GM12878 (cell line): ENCODE results near the gene ARHGEF10L. TPM values are rescaled to one million over a fixed set of nuclear protein-coding genes. Genes with fewer than 3 reads are reported as not detected.

Experiments
- ATAC-seq: fragments of 200-7000 bp; cut with Tn5 transposase; 3 replicates; pipeline ENCODE4 v1.9.1; 2020; ENCODE audit warnings: mild to moderate bottlenecking, moderate library complexity
- BruUV-seq: library from RNA; stranded (reverse); fragments of 400-500 nt; replicated peaks from 2 replicates; lab custom pipeline; 2021; lab: Mats Ljungman, UMichigan
- CTCF ChIA-PET: fragments of 300-600 bp; sonication (Branson Sonifier 250); formaldehyde crosslinking; extraction: SDS; loops from one replicate; lab custom pipeline; 2021; ENCODE audit warnings: inconsistent platforms; lab: Yijun Ruan, JAX
- POLR2A ChIA-PET: fragments of 350-600 bp; formaldehyde crosslinking; extraction: SDS; loops from one replicate; lab custom pipeline; 2021; ENCODE audit warnings: inconsistent platforms; lab: Charles Lee
- RAD21 ChIA-PET: fragments of 300-600 bp; sonication (Branson Sonifier 250); formaldehyde crosslinking; loops from one replicate; lab custom pipeline; 2023; ENCODE audit warnings: antibody characterized with exemption; ENCODE audit not compliant: unreplicated experiment; lab: Charles Lee
- SMC1A ChIA-PET: fragments of 300-600 bp; sonication (Branson Sonifier 250); formaldehyde crosslinking; loops from one replicate; lab custom pipeline; 2023; ENCODE audit not compliant: unreplicated experiment, uncharacterized antibody; lab: Charles Lee
- DNase-seq: peaks from one replicate; pipeline ENCODE4 v3.0.0-alpha.2; 2011; ENCODE audit warnings: low read depth, low spot score
- FAIRE-seq: peaks from 3 replicates; lab custom pipeline; 2011; peaks lifted over from hg19 to GRCh38; lab: Jason Lieb, UNC
- H2AFZ ChIP-seq: 2 replicates; pipeline ENCODE4 v1.6.0; 2011; ENCODE audit warnings: low read depth, low read length, control low read depth; ENCODE audit not compliant: control insufficient read depth
- H3K27ac ChIP-seq: 2 replicates; pipeline ENCODE4 v1.5.1; 2011; ENCODE audit warnings: control low read depth; ENCODE audit not compliant: control insufficient read depth, insufficient read depth
- H3K27me3 ChIP-seq, 2 experiments: replicated peaks in 1 of 2; 2 replicates each; pipeline versions ENCODE4 v1.6.0 to v1.6.1; 2011; ENCODE audit warnings: low read length in 1 of 2; ENCODE audit not compliant: control insufficient read depth in 2 of 2, insufficient read depth in 2 of 2
- H3K36me3 ChIP-seq, 2 experiments: 2 replicates each; pipeline ENCODE4 v1.5.1; 2011; ENCODE audit warnings: low read length in 1 of 2; ENCODE audit not compliant: control insufficient read depth in 2 of 2, insufficient read depth in 2 of 2
- H3K4me1 ChIP-seq: 2 replicates; pipeline ENCODE4 v1.6.1; 2011; ENCODE audit warnings: mild to moderate bottlenecking, low read length, moderate library complexity, mixed read lengths; ENCODE audit not compliant: control insufficient read depth, insufficient read depth
- H3K4me2 ChIP-seq: 2 replicates; pipeline ENCODE4 v1.6.0; 2011; ENCODE audit warnings: control low read depth; ENCODE audit not compliant: control insufficient read depth, insufficient read depth
- H3K4me3 ChIP-seq: fragments of 200-600 bp; sonication (generic); 2 replicates; pipeline ENCODE4 v1.5.1; 2016
- H3K79me2 ChIP-seq: 2 replicates; pipeline ENCODE4 v1.6.0; 2011; ENCODE audit warnings: low read length; ENCODE audit not compliant: control insufficient read depth, insufficient read depth
- H3K9ac ChIP-seq: 2 replicates; pipeline ENCODE4 v1.8.0; 2011; ENCODE audit warnings: low read length, control low read depth, mixed read lengths; ENCODE audit not compliant: control insufficient read depth, insufficient read depth
- H3K9me3 ChIP-seq: replicated peaks from 3 replicates; pipeline ENCODE4 v1.5.1; 2011; ENCODE audit warnings: mild to moderate bottlenecking, low read length; ENCODE audit not compliant: control insufficient read depth, insufficient read depth
- H4K20me1 ChIP-seq: 2 replicates; pipeline ENCODE4 v1.6.0; 2011; ENCODE audit not compliant: control insufficient read depth, insufficient read depth
- ATF2 ChIP-seq: IDR thresholded peaks from 2 replicates; pipeline ENCODE4 v1.6.1; 2012; ENCODE audit warnings: low read length, inconsistent platforms
- ATF3 ChIP-seq: IDR thresholded peaks from 2 replicates; pipeline ENCODE4 v1.6.1; 2011; ENCODE audit warnings: low read depth, mild to moderate bottlenecking, low read length, moderate library complexity, borderline replicate concordance; ENCODE audit errors: extremely low read depth
- DPF2 ChIP-seq: fragments of 450-650 bp; IDR thresholded peaks from 2 replicates; pipeline ENCODE4 v1.6.1; 2017; ENCODE audit warnings: mild to moderate bottlenecking
- ELK1 ChIP-seq: IDR thresholded peaks from 2 replicates; pipeline ENCODE4 v1.6.1; 2012; ENCODE audit warnings: low read depth, low read length, improper control_type of control experiment
- ESRRA ChIP-seq: IDR thresholded peaks from 2 replicates; pipeline ENCODE4 v1.6.1; 2012; ENCODE audit warnings: mild to moderate bottlenecking, low read length, improper control_type of control experiment
- MEF2A ChIP-seq: IDR thresholded peaks from 2 replicates; pipeline ENCODE4 v1.6.1; 2011; ENCODE audit warnings: low read depth, mild to moderate bottlenecking, low read length, moderate library complexity; ENCODE audit not compliant: insufficient read depth
- MTA2 ChIP-seq: fragments of 450-650 bp; IDR thresholded peaks from 2 replicates; pipeline ENCODE4 v1.6.1; 2016; ENCODE audit warnings: low read depth, mild to moderate bottlenecking, moderate library complexity
- MYC ChIP-seq: IDR thresholded peaks from 2 replicates; pipeline ENCODE4 v1.6.1; 2011; ENCODE audit warnings: mild to moderate bottlenecking, low read length, moderate library complexity, inconsistent platforms; ENCODE audit not compliant: insufficient read depth, insufficient replicate concordance, insufficient read length, severe bottlenecking
- NFYA ChIP-seq: IDR thresholded peaks from 2 replicates; pipeline ENCODE4 v1.6.1; 2011; ENCODE audit warnings: low read depth, mild to moderate bottlenecking, low read length, improper control_type of control experiment, borderline replicate concordance
- RAD21 ChIP-seq: IDR thresholded peaks from 2 replicates; pipeline ENCODE4 v1.6.1; 2011; ENCODE audit warnings: mild to moderate bottlenecking, low read depth, low read length, moderate library complexity; ENCODE audit not compliant: insufficient read depth
- SMAD1 ChIP-seq: fragments of 450-650 bp; IDR thresholded peaks from 2 replicates; pipeline ENCODE4 v1.6.1; 2018; ENCODE audit warnings: mild to moderate bottlenecking, low read depth; ENCODE audit not compliant: partially characterized antibody
- TCF3 ChIP-seq: IDR thresholded peaks from 2 replicates; pipeline ENCODE4 v1.6.1; 2012; ENCODE audit warnings: low read depth, mild to moderate bottlenecking, low read length, borderline replicate concordance; ENCODE audit not compliant: insufficient read depth
- USF1 ChIP-seq: IDR thresholded peaks from 2 replicates; pipeline ENCODE4 v1.6.1; 2011; ENCODE audit warnings: borderline replicate concordance, low read depth, mild to moderate bottlenecking, moderate library complexity, mixed read lengths, low read length; ENCODE audit not compliant: insufficient read depth; ENCODE audit errors: extremely low read length
- ZBED1 ChIP-seq: IDR thresholded peaks from 2 replicates; pipeline ENCODE4 v1.6.1; 2016; ENCODE audit warnings: borderline replicate concordance
- WGBS: methylation state at CpG from one replicate; pipeline ENCODE4 v1.1.6; 2016; ENCODE audit warnings: low lambda C conversion rate; ENCODE audit not compliant: insufficient replicate concordance, insufficient coverage; ENCODE audit errors: missing lambda C conversion rate; 5-methylcytosine and 5-hydroxymethylcytosine counted together
- in situ Hi-C: fragments of 300-500 bp; cut with MboI; formaldehyde crosslinking; loops from 9 replicates; pipeline ENCODE4 v1.14.3; 2018; ENCODE audit warnings: mixed read lengths
- intact Hi-C: fragments of 100-400 bp; cut with micrococcal nuclease; formaldehyde crosslinking; loops from one replicate; pipeline ENCODE4 v1.14.2; 2022; ENCODE audit not compliant: unreplicated experiment
- polyA plus RNA-seq, 11 experiments: library from polyadenylated mRNA; depleted of rRNA in 4 of 11; unstranded in 6 of 11; stranded (reverse) in 5 of 11; fragments of >200 nt; fragmentation: Nextera tagmentation in 4 of 11; fragmentation: Illumina TruSeq in 1 of 11; extraction: Ambion mirVana in 4 of 11; extraction: Trizol in 1 of 11; gene quantifications; 1 replicate in 1 of 11; 2 replicates in 10 of 11; pipeline versions ENCODE4 v1.2.1 to v1.2.3, GENCODE V29; 2011 to 2016; ENCODE audit warnings: inconsistent platforms in 2 of 11, missing spikeins in 2 of 11, low read depth in 1 of 11
- total RNA-seq, 4 experiments: library from RNA; depleted of rRNA in 3 of 4; stranded (reverse); fragments of >200 nt in 3 of 4; fragmentation: Illumina TruSeq in 1 of 4; extraction: Trizol in 1 of 4; gene quantifications; 2 replicates each; pipeline versions ENCODE4 v1.2.1 to v1.2.3, GENCODE V29; 2013 to 2021
- TF ChIP-seq, protein P1 (sequence below): fragments of 450-650 bp; IDR thresholded peaks from 2 replicates; pipeline ENCODE4 v1.6.1; 2017; ENCODE audit warnings: mild to moderate bottlenecking, low read depth, inconsistent platforms; ENCODE audit not compliant: poor library complexity, severe bottlenecking

Gene ARHGEF10L
- total and polyA plus RNA-seq, 10 of the 15 experiments (the other 5 are each of a cell fraction or from before 2014, with no cell fraction given) = 0.05 to 0.94 (median 0.28) TPM; not detected in 2

DNA sequence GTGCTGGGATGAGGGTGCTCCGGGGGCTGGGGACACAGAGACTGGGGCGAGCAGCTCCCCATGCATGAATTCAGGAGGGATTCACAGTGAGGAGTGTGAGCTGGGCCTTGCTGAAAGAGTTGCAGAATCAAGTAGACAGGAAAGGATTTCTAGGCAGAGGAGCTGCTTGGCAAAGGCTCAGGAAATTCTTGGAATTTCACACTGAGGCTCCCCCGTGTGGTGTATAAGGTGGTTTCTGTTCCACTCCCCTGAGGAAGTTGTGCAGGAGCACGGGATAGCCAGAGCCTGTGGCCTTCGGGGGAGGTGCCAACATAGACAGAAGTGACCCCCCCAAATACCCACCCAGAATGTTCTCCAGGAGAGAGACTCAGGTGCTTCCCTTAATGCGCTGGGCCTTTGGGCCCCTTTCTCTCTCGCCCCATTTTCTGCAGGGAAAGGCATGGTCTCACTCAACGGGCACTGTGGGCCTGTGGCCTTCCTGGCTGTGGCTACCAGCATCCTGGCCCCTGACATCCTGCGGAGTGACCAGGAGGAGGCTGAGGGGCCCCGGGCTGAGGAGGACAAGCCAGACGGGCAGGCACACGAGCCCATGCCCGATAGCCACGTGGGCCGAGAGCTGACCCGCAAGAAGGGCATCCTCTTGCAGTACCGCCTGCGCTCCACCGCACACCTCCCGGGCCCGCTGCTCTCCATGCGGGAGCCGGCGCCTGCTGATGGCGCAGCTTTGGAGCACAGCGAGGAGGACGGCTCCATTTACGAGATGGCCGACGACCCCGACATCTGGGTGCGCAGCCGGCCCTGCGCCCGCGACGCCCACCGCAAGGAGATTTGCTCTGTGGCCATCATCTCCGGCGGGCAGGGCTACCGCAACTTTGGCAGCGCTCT, 157.2 kb downstream of the ARHGEF10L start:
- no peak for FAIRE-seq
- H3K27ac ChIP-seq = no peak overlapping the region
- no peak for DNase-seq
- in situ Hi-C loops (no loop called here), intact Hi-C loops (no loop called here)
- no peak overlapping the region for H3K4me2 ChIP-seq
- no peak for ATAC-seq
- H2AFZ ChIP-seq = no peak overlapping the region
- WGBS = 66% methylated on average over 42 of the region's 42 CpGs
- H3K27me3 ChIP-seq = no peaks in the 10 kb centered on the region; a peak in 2 of 4 replicates
- H3K36me3 ChIP-seq = no peaks in the 10 kb centered on the region
- no TSS peak for BruUV-seq
- H3K4me1 ChIP-seq = no peaks in the 10 kb centered on the region
- no peak overlapping the region for H3K4me3 ChIP-seq
- ChIA-PET CTCF (no interaction called here), SMC1A (no interaction called here), RAD21 (no interaction called here), POLR2A (no interaction called here)
- H4K20me1 ChIP-seq = no peaks in the 10 kb centered on the region
- H3K79me2 ChIP-seq = no peaks in the 10 kb centered on the region
- no peaks in the 10 kb centered on the region for H3K9me3 ChIP-seq
- no peak overlapping the region for H3K9ac ChIP-seq
- no peak for TF ChIP-seq ESRRA
- TF ChIP-seq SMAD1 = no peak
- TF ChIP-seq ELK1 = no peak
- no peak for TF ChIP-seq TCF3
- TF ChIP-seq ZBED1 = no peak
- TF ChIP-seq ATF2 = no peak
- no peak for TF ChIP-seq MYC
- TF ChIP-seq RAD21 = no peak
- no peak for TF ChIP-seq NFYA
- no peak for TF ChIP-seq MEF2A
- TF ChIP-seq USF1 = no peak
- TF ChIP-seq ATF3 = no peak
- no peak for TF ChIP-seq DPF2
- TF ChIP-seq, protein P1, sequence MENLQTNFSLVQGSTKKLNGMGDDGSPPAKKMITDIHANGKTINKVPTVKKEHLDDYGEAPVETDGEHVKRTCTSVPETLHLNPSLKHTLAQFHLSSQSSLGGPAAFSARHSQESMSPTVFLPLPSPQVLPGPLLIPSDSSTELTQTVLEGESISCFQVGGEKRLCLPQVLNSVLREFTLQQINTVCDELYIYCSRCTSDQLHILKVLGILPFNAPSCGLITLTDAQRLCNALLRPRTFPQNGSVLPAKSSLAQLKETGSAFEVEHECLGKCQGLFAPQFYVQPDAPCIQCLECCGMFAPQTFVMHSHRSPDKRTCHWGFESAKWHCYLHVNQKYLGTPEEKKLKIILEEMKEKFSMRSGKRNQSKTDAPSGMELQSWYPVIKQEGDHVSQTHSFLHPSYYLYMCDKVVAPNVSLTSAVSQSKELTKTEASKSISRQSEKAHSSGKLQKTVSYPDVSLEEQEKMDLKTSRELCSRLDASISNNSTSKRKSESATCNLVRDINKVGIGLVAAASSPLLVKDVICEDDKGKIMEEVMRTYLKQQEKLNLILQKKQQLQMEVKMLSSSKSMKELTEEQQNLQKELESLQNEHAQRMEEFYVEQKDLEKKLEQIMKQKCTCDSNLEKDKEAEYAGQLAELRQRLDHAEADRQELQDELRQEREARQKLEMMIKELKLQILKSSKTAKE = no peak
- no peak for TF ChIP-seq MTA2
